GM13977 (cell line): ENCODE data around the gene ZNF217.

ENCODE experiments used
- DNase-seq: peaks from one replicate; pipeline ENCODE4 v3.0.0; 2012; ENCODE audit warnings: low spot score
- in situ Hi-C: fragments of 300-500 bp; cut with MboI; formaldehyde crosslinking; loops from one replicate; pipeline ENCODE4 v1.12.0; 2022; ENCODE audit warnings: low sequenced_read_pairs, low pct_unique_long_range_greater_than_20kb, mixed read lengths, inconsistent platforms; ENCODE audit not compliant: unreplicated experiment
- TF ChIP-seq, protein P1 (sequence below): IDR thresholded peaks from 2 replicates; pipeline ENCODE4 v1.5.1; 2012; ENCODE audit warnings: mild to moderate bottlenecking, control low read depth; ENCODE audit not compliant: insufficient read depth; ENCODE audit errors: extremely low read depth, missing control alignments

ZNF217 gene

GRCh38 chr20:53575481-53576194 is 18.0 kb downstream of the ZNF217 start:
- in situ Hi-C loops: loop anchor here (5.0 to 10.0 kb wide), 2 partner anchors 367 to 489 kb away; no protein-coding TSS in a partner anchor
- TF ChIP-seq, protein P1, sequence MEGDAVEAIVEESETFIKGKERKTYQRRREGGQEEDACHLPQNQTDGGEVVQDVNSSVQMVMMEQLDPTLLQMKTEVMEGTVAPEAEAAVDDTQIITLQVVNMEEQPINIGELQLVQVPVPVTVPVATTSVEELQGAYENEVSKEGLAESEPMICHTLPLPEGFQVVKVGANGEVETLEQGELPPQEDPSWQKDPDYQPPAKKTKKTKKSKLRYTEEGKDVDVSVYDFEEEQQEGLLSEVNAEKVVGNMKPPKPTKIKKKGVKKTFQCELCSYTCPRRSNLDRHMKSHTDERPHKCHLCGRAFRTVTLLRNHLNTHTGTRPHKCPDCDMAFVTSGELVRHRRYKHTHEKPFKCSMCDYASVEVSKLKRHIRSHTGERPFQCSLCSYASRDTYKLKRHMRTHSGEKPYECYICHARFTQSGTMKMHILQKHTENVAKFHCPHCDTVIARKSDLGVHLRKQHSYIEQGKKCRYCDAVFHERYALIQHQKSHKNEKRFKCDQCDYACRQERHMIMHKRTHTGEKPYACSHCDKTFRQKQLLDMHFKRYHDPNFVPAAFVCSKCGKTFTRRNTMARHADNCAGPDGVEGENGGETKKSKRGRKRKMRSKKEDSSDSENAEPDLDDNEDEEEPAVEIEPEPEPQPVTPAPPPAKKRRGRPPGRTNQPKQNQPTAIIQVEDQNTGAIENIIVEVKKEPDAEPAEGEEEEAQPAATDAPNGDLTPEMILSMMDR: no peak
- no peak for DNase-seq

GRCh38 chr20:53574819-53575218 is 18.8 kb downstream of the ZNF217 start:
- TF ChIP-seq, protein P1: no peak
- in situ Hi-C loops: loop anchor here (5.0 to 25.0 kb wide), 4 partner anchors 367 to 1062 kb away; no protein-coding TSS in a partner anchor
- no peak for DNase-seq

GRCh38 chr20:53574259-53574789 is 19.3 kb downstream of the ZNF217 start:
- in situ Hi-C loops: loop anchor here (10.0 to 25.0 kb wide), 3 partner anchors 490 to 1063 kb away; no protein-coding TSS in a partner anchor
- no peak for DNase-seq
- TF ChIP-seq, protein P1: no peak

- DNase-seq: no peak
- TF ChIP-seq, protein P1: no peak
- in situ Hi-C loops: loop anchor here (10.0 to 25.0 kb wide), 3 partner anchors 493 to 1066 kb away; no protein-coding TSS in a partner anchor
Observed at GRCh38 chr20:53571555-53572286, 21.9 kb downstream of the ZNF217 start.

GRCh38 chr20:53570446-53571276 is 23.0 kb downstream of the ZNF217 start:
- DNase-seq: no peak
- TF ChIP-seq, protein P1: no peak
- in situ Hi-C loops: loop anchor here (10.0 to 25.0 kb wide), 3 partner anchors 494 to 1067 kb away; no protein-coding TSS in a partner anchor
